Measurements from ENCODE around the gene SUSD4.

DNA sequence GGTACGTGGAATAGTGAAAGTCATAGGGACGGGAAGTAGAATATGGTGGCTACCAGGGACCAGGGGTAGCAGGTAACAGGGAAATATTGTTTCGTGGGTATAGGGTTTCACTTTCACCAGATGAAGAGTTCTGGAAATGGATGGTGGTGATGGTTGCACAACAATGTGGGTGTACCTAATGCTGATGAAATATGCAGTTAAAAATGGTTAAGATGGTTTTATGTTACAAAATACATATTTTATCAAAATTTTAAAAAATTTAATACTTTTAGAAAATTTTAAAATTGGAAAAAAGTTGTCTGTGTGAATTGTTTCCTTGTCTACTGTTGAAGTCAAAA, 165.4 kb downstream of the SUSD4 start:
- TF ChIP-seq GATA1 (IDR thresholded peaks at IDR 0.05; ENCODE audit: low read depth, low read length) (no peak), POLR2A (IDR thresholded peaks at IDR 0.05; ENCODE audit: low read length) (no peak)

Measured in erythroblast (primary cell).